HG02798 (cell line): ENCODE results near the gene CCDC69.
"Not testable (repeated sequence)": the region's sequence is repeated elsewhere in the genome, so short reads cannot be mapped to it uniquely, and the experiment has no call there.

ENCODE experiments used
- ATAC-seq: cut with Tn5 transposase; IDR thresholded peaks from one replicate; pipeline ENCODE4 v1.9.1; 2021; ENCODE audit warnings: mild to moderate bottlenecking; ENCODE audit not compliant: unreplicated experiment, poor library complexity

The CCDC69 gene

GRCh38 chr5:151197291-151197600 is 26.6 kb downstream of the CCDC69 start:
- not testable (repeated sequence) for ATAC-seq

- peak; percentile 94 for ATAC-seq
Observed at GRCh38 chr5:151196556-151197290, 27.2 kb downstream of the CCDC69 start.

DNA sequence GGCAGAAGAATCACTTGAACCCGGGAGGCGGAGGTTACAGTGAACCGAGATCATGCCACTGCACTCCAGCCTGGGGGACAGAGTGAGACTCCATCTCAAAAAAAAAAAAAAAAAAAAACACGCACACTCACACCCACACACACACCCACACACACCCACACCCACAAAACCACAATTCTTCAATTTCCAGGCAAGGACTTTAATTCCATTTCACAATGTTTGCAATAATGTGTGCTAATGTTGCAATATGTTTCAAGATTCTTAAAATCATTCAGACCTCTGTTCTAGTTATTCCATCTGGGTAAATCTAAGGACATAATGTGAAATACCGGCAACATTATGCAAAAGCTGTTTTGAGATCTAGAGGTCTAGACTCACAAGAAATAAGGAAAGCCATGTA is 28.3 kb downstream of the CCDC69 start:
- ATAC-seq = no peak

DNA sequence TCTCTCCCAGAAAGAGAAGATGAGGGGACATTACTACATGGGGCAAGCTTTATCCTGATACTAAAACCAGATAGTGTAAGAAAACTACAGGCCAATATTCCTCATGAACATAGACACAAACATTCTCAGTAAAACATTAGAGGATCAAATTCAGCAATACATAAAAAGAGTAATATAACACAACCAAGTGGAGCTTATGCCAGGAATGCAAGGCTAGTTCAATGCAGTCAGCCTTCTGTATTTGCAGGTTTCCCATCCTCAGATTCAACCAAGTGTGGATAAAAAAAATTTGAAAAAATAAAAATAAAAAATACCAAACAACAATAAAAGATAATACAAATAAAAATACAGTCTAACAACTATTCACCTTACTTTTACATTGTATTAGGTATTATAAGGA is 31.3 kb downstream of the CCDC69 start:
- no peak for ATAC-seq

DNA sequence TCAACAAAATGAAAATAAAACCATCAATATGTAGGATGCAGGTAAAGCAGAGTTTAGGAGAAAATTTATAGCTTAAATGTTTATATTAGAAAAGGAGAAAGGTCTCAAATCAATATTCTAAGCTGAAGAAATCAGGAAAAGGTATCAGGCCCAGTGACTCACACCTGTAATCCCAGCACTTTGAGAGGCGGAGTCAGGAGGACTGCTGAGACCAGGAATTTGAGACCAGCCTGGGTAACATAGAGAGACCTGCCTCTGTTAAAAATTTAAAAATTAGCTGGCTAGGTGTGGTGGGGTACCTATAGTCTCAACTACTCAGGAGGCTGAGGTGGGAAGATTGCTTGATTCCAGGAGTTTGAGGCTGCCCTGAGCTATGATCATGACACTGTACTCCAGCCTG is 32.2 kb downstream of the CCDC69 start:
- no peak for ATAC-seq

- ATAC-seq = no peak
Observed at GRCh38 chr5:151189151-151189550, 34.7 kb downstream of the CCDC69 start.

DNA sequence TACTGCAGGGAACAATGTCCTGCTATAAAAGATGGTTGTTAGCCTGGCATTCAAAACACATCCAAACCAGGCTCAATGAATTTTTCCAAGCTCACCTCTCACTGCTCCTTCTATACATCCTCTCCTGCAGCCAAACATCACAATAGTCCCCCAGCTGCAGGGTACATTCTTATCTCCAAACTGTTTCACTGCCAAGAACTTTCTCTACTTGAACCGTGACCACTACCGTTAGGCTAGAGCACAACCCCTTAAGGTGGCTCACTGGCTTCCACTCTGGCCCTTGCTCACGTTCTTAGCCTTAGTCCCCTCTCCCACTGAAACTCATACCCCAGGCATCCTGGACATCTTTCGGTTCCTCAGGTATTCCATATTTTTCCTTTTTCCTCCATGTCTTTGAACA is 37.4 kb downstream of the CCDC69 start:
- ATAC-seq = no peak

GRCh38 chr5:151186052-151186451 is 37.8 kb downstream of the CCDC69 start:
- ATAC-seq = no peak

GRCh38 chr5:151184316-151185042 is 39.4 kb downstream of the CCDC69 start:
- no peak for ATAC-seq

GRCh38 chr5:151183456-151184245 is 40.2 kb downstream of the CCDC69 start:
- ATAC-seq = no peak

DNA sequence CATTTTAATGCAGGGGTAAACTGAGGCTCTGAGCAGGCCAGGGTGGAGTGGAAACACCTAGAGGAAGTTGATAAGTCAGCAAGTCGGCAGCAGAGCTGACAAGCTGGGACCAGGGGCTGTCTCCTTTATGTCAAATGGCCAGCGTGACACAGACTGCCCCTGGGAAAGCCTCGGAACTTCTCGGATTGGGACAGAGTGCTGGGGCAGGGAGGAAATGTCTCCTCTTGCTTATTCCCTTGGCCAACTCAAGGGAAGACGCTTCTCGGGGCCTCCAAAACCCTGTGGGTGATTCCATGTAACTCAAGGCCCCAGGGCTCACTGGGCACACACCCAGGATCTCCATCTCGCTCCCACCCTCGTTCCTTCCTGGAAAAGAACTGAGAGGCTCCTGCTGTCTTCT is 40.9 kb downstream of the CCDC69 start:
- no peak for ATAC-seq

- ATAC-seq = no peak
Observed at GRCh38 chr5:151182524-151182900, 41.4 kb downstream of the CCDC69 start.

GRCh38 chr5:151181818-151182523 is 41.9 kb downstream of the CCDC69 start:
- ATAC-seq = no peak

- no peak for ATAC-seq
Observed at GRCh38 chr5:151180291-151180690, 43.6 kb downstream of the CCDC69 start.

- no peak for ATAC-seq
Observed at GRCh38 chr5:151179489-151179840, 44.4 kb downstream of the CCDC69 start.

- ATAC-seq = no peak
Observed at GRCh38 chr5:151178777-151179488, 45.0 kb downstream of the CCDC69 start.

DNA sequence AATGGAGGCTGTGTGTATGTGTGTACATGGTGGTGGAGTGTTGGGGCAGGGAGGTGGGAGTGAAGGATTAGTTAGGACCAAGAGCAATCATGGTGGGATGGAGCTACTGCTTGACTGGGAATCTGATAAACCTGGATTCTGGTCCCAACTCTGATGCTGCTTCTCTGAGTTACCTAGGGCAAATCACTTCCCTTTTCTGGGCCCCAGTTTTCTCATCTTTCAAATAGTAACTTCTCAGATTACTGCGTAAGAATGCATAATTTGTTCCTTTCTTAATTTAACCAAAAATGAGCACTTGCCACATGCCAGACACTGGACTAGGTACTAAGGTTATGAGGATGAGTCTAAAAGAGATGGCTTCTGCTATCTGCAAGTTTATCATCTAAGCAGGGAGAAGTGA is 45.5 kb downstream of the CCDC69 start:
- ATAC-seq = no peak

DNA sequence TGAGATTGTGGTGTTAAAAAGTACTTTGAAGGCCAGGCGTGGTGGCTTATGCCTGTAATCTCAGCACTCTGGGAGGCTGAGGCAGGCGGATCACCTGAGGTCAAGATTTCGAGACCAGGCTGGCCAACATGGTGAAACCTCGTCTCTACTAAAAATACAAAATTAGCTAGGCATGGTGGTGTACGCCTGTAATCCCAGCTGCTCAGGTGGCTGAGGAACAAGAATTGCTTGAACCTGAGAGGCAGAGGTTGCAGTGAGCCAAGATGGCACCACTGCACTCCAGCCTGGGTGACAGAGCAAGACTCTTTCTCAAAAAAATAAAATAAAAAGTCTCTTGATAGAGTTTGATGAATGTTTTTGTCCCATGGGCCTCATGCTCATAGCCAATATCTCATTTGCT is 47.6 kb downstream of the CCDC69 start:
- ATAC-seq = not testable (repeated sequence)

GRCh38 chr5:151174612-151175101 is 49.2 kb downstream of the CCDC69 start:
- no peak for ATAC-seq
